Tibial nerve (tissue), 4 donors: ENCODE measurements around the gene CSAD.

Source experiments
- CTCF ChIP-seq, 5 experiments: fragments of 200-600 bp in 3 of 5; fragments of 450-650 bp in 2 of 5; sonication (generic) in 3 of 5; IDR thresholded peaks; one replicate each; pipeline ENCODE4 v1.5.1; 2016 to 2019; ENCODE audit warnings: antibody characterized with exemption in 5 of 5, mild to moderate bottlenecking in 3 of 5, moderate library complexity in 2 of 5
- EP300 ChIP-seq, 2 donors: sonication (generic); formaldehyde crosslinking; IDR thresholded peaks; one replicate each; pipeline ENCODE4 v1.6.1; 2017; ENCODE audit warnings: antibody characterized with exemption in 2 of 2, mild to moderate bottlenecking in 1 of 2

- no peak for TF ChIP-seq CTCF (IDR thresholded peaks at IDR 0.05)
- no peak for TF ChIP-seq EP300 (IDR thresholded peaks at IDR 0.05)
Observed at GRCh38 chr12:53227341-53227740, 46.6 kb upstream of the CSAD start.
